ENCODE results near the gene ABCA8.
"Not testable (repeated sequence)": the region's sequence is repeated elsewhere in the genome, so short reads cannot be mapped to it uniquely, and the experiment has no call there.

Gene ABCA8

GRCh38 chr17:68955181-68955841 is at the start of gene ABCA8:
Gene ABCA8 (minus strand): TSS chr17:68955392. CDS start chr17:68942034, 13,358 bp downstream.
- DNase-seq = no peak

GRCh38 chr17:69004759-69005158 is 49.6 kb upstream of the ABCA8 start:
- DNase-seq = not testable (repeated sequence)

GRCh38 chr17:68999743-69000142 is 44.6 kb upstream of the ABCA8 start:
- not testable (repeated sequence) for DNase-seq

- DNase-seq = no peak
Measured at GRCh38 chr17:68993112-68993511, 37.9 kb upstream of the ABCA8 start.

GRCh38 chr17:68987966-68988365 is 32.8 kb upstream of the ABCA8 start:
- no peak for DNase-seq

GRCh38 chr17:68981288-68981687 is 26.1 kb upstream of the ABCA8 start:
- DNase-seq = no peak

GRCh38 chr17:68973098-68973846 is 18.1 kb upstream of the ABCA8 start:
- no peak for DNase-seq

GRCh38 chr17:68972119-68972704 is 17.0 kb upstream of the ABCA8 start:
- no peak for DNase-seq

- no peak for DNase-seq
Measured at GRCh38 chr17:68969101-68969500, 13.9 kb upstream of the ABCA8 start.

- DNase-seq = no peak
Measured at GRCh38 chr17:68963958-68964357, 8.8 kb upstream of the ABCA8 start.

GRCh38 chr17:68961214-68961882 is 6.2 kb upstream of the ABCA8 start:
- no peak for DNase-seq

GRCh38 chr17:68959117-68959516 is 3.9 kb upstream of the ABCA8 start:
- not testable (repeated sequence) for DNase-seq

- DNase-seq = no peak
Measured at GRCh38 chr17:68957944-68958343, 2.8 kb upstream of the ABCA8 start.

- no peak for DNase-seq
Measured at GRCh38 chr17:68954146-68954896, 871 bp downstream of the ABCA8 start.

- DNase-seq = no peak
Measured at GRCh38 chr17:68953340-68953997, 1.7 kb downstream of the ABCA8 start.

GRCh38 chr17:68950725-68951124 is 4.5 kb downstream of the ABCA8 start:
- DNase-seq = no peak

- not testable (repeated sequence) for DNase-seq
Measured at GRCh38 chr17:68947868-68948267, 7.3 kb downstream of the ABCA8 start.

GRCh38 chr17:68944435-68945035 is 10.7 kb downstream of the ABCA8 start:
- DNase-seq = no peak

GRCh38 chr17:68943812-68944182 is 11.4 kb downstream of the ABCA8 start:
- not testable (repeated sequence) for DNase-seq

- DNase-seq = no peak
Measured at GRCh38 chr17:68943123-68943811, 11.9 kb downstream of the ABCA8 start.

GRCh38 chr17:68942389-68942788 is 12.8 kb downstream of the ABCA8 start:
- DNase-seq = no peak

Measured in amniotic stem cell (primary cell).